HG02973 (cell line): ENCODE data around the gene POLD1.
A peak's percentile ranks its signal among the peaks of the same experiment; 100 is the strongest.

ENCODE experiments used
- ATAC-seq: cut with Tn5 transposase; IDR thresholded peaks from one replicate; pipeline ENCODE4 v1.9.1; 2021; ENCODE audit warnings: moderate library complexity; ENCODE audit not compliant: unreplicated experiment

The POLD1 gene

GRCh38 chr19:50365434-50366306 lies 18.5 kb upstream of the POLD1 start, which contains the start of gene NAPSA:
Gene NAPSA, minus strand, starts transcription at chr19:50365639. Its CDS starts 18 bp downstream, at chr19:50365621.
- ATAC-seq: no peak

- ATAC-seq: no peak
Observed at GRCh38 chr19:50368649-50369570, 15.2 kb upstream of the POLD1 start.

- no peak for ATAC-seq
Observed at GRCh38 chr19:50371914-50372475, 12.2 kb upstream of the POLD1 start.

GRCh38 chr19:50376166-50377050 lies 7.7 kb upstream of the POLD1 start, which contains the start of gene NR1H2:
Gene NR1H2, plus strand, starts transcription at chr19:50376457. Its CDS starts 1,149 bp downstream, at chr19:50377606.
- ATAC-seq: peak; percentile 73

GRCh38 chr19:50377051-50377461 lies 7.1 kb upstream of the POLD1 start:
- ATAC-seq: no peak

GRCh38 chr19:50377517-50377916 lies 6.6 kb upstream of the POLD1 start:
- ATAC-seq: no peak

- ATAC-seq: no peak
Observed at GRCh38 chr19:50378169-50378862, 5.8 kb upstream of the POLD1 start.

GRCh38 chr19:50378863-50379236 lies 5.3 kb upstream of the POLD1 start:
- no peak for ATAC-seq

- no peak for ATAC-seq
Observed at GRCh38 chr19:50379602-50380001, 4.5 kb upstream of the POLD1 start.

- ATAC-seq: no peak
Observed at GRCh38 chr19:50380137-50380536, 4.0 kb upstream of the POLD1 start.

GRCh38 chr19:50380751-50381151 lies 3.4 kb upstream of the POLD1 start:
- ATAC-seq: no peak

GRCh38 chr19:50381881-50382729 lies 2.0 kb upstream of the POLD1 start:
- ATAC-seq: no peak

- ATAC-seq: no peak
Observed at GRCh38 chr19:50383001-50383851, 921 bp upstream of the POLD1 start.

GRCh38 chr19:50384685-50385535 lies 763 bp downstream of the POLD1 start:
- ATAC-seq: no peak

- ATAC-seq: no peak
Observed at GRCh38 chr19:50387176-50387867, 3.2 kb downstream of the POLD1 start.

GRCh38 chr19:50387868-50388245 lies 3.7 kb downstream of the POLD1 start:
- ATAC-seq: no peak
